Measurements from ENCODE around the gene GPATCH8. TPM values are rescaled to one million over a fixed set of nuclear protein-coding genes. Genes with fewer than 3 reads are reported as not detected.
A peak's percentile ranks its signal among the peaks of the same experiment; 100 is the strongest.

The GPATCH8 gene
- polyA plus RNA-seq, 1 of the 3 experiments (the other 2 are of a cell fraction), result 12.7 TPM

DNA sequence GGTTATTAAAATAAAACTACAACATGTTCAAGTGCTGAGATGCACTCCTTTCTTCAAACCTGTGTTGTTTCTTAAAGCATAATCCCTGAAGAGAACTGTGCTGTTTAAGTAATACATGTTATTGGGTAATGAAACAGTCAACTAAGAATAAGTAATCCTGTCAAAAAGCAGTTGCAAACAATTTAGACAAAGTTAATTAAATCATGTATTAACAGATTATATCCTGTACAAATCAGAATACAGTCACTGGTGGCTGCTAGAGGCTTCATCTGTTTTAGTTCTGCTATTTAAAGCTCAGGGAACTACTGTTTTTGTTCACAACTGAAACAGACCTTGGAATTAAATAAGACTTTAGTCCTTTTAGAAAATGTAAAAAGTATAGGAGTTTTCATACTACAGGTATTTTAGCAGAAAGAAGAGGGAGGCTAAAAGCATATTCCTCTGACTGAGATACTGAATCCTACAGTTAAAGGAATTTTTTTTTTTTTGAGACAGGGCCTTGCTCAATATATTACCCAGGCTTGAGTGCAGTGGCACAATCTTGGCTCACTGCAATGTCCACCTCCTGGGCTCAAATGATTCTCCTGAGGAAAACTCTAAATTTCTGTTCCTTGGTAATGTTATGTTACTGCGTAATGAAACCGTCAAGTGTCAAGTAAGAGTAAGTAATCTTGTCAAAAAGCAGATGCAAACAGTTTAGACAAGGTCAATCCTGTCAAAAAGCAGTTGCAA is 86.5 kb downstream of the GPATCH8 start:
- no peak for DNase-seq
- Histone ChIP-seq H3K27ac (ENCODE audit: low read depth in 2 of 2, low read length in 1 of 2) (peak overlapping the region in 1 of 2 experiments; percentile 2; a peak in 2 of 4 replicates), H3K36me3 (replicated peaks in 1 of 2; ENCODE audit: control insufficient read depth in 1 of 2, insufficient read depth in 2 of 2, low read length in 1 of 2) (peaks cover 13 to 43% of the 10 kb centered on the region in 2 experiments), H3K9ac (no peak overlapping the region), H3K79me2 (ENCODE audit: insufficient read depth) (no peaks in the 10 kb centered on the region; the same call in 1 of the 2 replicates), H3K27me3 (ENCODE audit: insufficient read depth) (no peaks in the 10 kb centered on the region), H4K20me1 (ENCODE audit: insufficient read depth) (no peaks in the 10 kb centered on the region), H3K4me3 (ENCODE audit: low read depth in 2 of 2, low read length in 1 of 2) (no peak overlapping the region), H3K9me3 (no peaks in the 10 kb centered on the region), H3K4me2 (no peak overlapping the region), H3F3A (replicated peaks; ENCODE audit: insufficient read depth) (peaks cover 11% of the 10 kb centered on the region), H3K4me1 (ENCODE audit: control insufficient read depth in 1 of 2, insufficient read depth in 2 of 2, low read depth in 1 of 2, low read length in 1 of 2) (peaks cover 0 to 8% of the 10 kb centered on the region in 2 experiments; a peak in 2 of 4 replicates), H3K9me2 (no peaks in the 10 kb centered on the region), H2AFZ (ENCODE audit: low read depth) (no peak overlapping the region)
- TF ChIP-seq TCF12 (IDR thresholded peaks at IDR 0.05), result no peak
- TF ChIP-seq EZH2phosphoT487 (IDR thresholded peaks at IDR 0.05; ENCODE audit: borderline replicate concordance, low read depth), result no peak
- TF ChIP-seq GATA2 (CRISPR knock-in tag; IDR thresholded peaks at IDR 0.05), result no peak
- no peak for TF ChIP-seq GABPA (IDR thresholded peaks at IDR 0.05; ENCODE audit: low read depth)
- TF ChIP-seq, protein P1, sequence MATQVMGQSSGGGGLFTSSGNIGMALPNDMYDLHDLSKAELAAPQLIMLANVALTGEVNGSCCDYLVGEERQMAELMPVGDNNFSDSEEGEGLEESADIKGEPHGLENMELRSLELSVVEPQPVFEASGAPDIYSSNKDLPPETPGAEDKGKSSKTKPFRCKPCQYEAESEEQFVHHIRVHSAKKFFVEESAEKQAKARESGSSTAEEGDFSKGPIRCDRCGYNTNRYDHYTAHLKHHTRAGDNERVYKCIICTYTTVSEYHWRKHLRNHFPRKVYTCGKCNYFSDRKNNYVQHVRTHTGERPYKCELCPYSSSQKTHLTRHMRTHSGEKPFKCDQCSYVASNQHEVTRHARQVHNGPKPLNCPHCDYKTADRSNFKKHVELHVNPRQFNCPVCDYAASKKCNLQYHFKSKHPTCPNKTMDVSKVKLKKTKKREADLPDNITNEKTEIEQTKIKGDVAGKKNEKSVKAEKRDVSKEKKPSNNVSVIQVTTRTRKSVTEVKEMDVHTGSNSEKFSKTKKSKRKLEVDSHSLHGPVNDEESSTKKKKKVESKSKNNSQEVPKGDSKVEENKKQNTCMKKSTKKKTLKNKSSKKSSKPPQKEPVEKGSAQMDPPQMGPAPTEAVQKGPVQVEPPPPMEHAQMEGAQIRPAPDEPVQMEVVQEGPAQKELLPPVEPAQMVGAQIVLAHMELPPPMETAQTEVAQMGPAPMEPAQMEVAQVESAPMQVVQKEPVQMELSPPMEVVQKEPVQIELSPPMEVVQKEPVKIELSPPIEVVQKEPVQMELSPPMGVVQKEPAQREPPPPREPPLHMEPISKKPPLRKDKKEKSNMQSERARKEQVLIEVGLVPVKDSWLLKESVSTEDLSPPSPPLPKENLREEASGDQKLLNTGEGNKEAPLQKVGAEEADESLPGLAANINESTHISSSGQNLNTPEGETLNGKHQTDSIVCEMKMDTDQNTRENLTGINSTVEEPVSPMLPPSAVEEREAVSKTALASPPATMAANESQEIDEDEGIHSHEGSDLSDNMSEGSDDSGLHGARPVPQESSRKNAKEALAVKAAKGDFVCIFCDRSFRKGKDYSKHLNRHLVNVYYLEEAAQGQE (IDR thresholded peaks at IDR 0.05; ENCODE audit: low read depth, low read length), result no peak
- TF ChIP-seq, protein P2, sequence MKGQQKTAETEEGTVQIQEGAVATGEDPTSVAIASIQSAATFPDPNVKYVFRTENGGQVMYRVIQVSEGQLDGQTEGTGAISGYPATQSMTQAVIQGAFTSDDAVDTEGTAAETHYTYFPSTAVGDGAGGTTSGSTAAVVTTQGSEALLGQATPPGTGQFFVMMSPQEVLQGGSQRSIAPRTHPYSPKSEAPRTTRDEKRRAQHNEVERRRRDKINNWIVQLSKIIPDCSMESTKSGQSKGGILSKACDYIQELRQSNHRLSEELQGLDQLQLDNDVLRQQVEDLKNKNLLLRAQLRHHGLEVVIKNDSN (IDR thresholded peaks at IDR 0.05; ENCODE audit: borderline replicate concordance, low read depth), result no peak
- TF ChIP-seq POLR2AphosphoS5 (IDR thresholded peaks at IDR 0.05; ENCODE audit: low read depth, low read length), result no peak
- TF ChIP-seq USF2 (IDR thresholded peaks at IDR 0.05; ENCODE audit: borderline replicate concordance, low read depth, low read length), result no peak
- TF ChIP-seq RCOR1 (IDR thresholded peaks at IDR 0.05; ENCODE audit: low read length), result no peak
- no peak for TF ChIP-seq SIN3A (IDR thresholded peaks at IDR 0.05; ENCODE audit: borderline replicate concordance, low read depth, low read length)
- no peak for TF ChIP-seq CHD2 (IDR thresholded peaks at IDR 0.05; ENCODE audit: low read length, partially characterized antibody)
- no peak for TF ChIP-seq TAF1 (IDR thresholded peaks at IDR 0.05; ENCODE audit: borderline replicate concordance, low read depth, low read length)
- no peak for TF ChIP-seq ZBTB33 (IDR thresholded peaks at IDR 0.05; ENCODE audit: borderline replicate concordance, low read depth)
- TF ChIP-seq, protein P3, sequence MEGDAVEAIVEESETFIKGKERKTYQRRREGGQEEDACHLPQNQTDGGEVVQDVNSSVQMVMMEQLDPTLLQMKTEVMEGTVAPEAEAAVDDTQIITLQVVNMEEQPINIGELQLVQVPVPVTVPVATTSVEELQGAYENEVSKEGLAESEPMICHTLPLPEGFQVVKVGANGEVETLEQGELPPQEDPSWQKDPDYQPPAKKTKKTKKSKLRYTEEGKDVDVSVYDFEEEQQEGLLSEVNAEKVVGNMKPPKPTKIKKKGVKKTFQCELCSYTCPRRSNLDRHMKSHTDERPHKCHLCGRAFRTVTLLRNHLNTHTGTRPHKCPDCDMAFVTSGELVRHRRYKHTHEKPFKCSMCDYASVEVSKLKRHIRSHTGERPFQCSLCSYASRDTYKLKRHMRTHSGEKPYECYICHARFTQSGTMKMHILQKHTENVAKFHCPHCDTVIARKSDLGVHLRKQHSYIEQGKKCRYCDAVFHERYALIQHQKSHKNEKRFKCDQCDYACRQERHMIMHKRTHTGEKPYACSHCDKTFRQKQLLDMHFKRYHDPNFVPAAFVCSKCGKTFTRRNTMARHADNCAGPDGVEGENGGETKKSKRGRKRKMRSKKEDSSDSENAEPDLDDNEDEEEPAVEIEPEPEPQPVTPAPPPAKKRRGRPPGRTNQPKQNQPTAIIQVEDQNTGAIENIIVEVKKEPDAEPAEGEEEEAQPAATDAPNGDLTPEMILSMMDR (IDR thresholded peaks at IDR 0.05), result no peak
- TF ChIP-seq YY1 (IDR thresholded peaks at IDR 0.05; ENCODE audit: low read depth), result no peak
- no peak for TF ChIP-seq FOXJ3 (CRISPR knock-in tag; IDR thresholded peaks at IDR 0.05)
- no peak for TF ChIP-seq NRF1 (IDR thresholded peaks at IDR 0.05; ENCODE audit: low read depth, low read length)
- no peak for TF ChIP-seq TEAD4 (IDR thresholded peaks at IDR 0.05; ENCODE audit: borderline replicate concordance, insufficient read depth)
- no peak for TF ChIP-seq RAD21 (IDR thresholded peaks at IDR 0.05; ENCODE audit: low read length)
- no peak for TF ChIP-seq FOXM1 (IDR thresholded peaks at IDR 0.05; ENCODE audit: low read depth)
- WGBS (ENCODE audit: low lambda C conversion rate), result 100% methylated on average over 2 of the region's 2 CpGs
- CTCF ChIA-PET, result interaction anchor here (1.0 to 1.2 kb wide), 2 partner anchors 17 to 18 kb away, joined by 4 read pairs; no protein-coding TSS in a partner anchor
- POLR2A ChIA-PET, result no interaction called here
